Activated CD8-positive, alpha-beta memory T cell treated with anti-CD3 and anti-CD28 coated beads for 1 hour (primary cell): ENCODE measurements around the gene EPHA3.

ENCODE experiments used
- DNase-seq, 2 donors: peaks; one replicate each; pipeline ENCODE4 v3.0.0-alpha.2; 2020; ENCODE audit warnings: low read depth in 1 of 2; ENCODE audit errors: extremely low read depth in 1 of 2

The EPHA3 gene

GRCh38 chr3:89434621-89435380 is 327.4 kb downstream of the EPHA3 start:
- no peak for DNase-seq

- no peak for DNase-seq
Measured at GRCh38 chr3:89436846-89437245, 329.4 kb downstream of the EPHA3 start.

GRCh38 chr3:89440386-89440785 is 333.0 kb downstream of the EPHA3 start:
- no peak for DNase-seq

- DNase-seq: no peak
Measured at GRCh38 chr3:89441141-89441540, 333.7 kb downstream of the EPHA3 start.

- DNase-seq: no peak
Measured at GRCh38 chr3:89446593-89446992, 339.2 kb downstream of the EPHA3 start.

- no peak for DNase-seq
Measured at GRCh38 chr3:89447243-89447642, 339.8 kb downstream of the EPHA3 start.

GRCh38 chr3:89449086-89449485 is 341.7 kb downstream of the EPHA3 start:
- DNase-seq: no peak

GRCh38 chr3:89452066-89452465 is 344.6 kb downstream of the EPHA3 start:
- no peak for DNase-seq

GRCh38 chr3:89455240-89455639 is 347.8 kb downstream of the EPHA3 start:
- DNase-seq: no peak

- no peak for DNase-seq
Measured at GRCh38 chr3:89467898-89468363, 360.5 kb downstream of the EPHA3 start.

GRCh38 chr3:89472101-89472500 is 364.7 kb downstream of the EPHA3 start:
- no peak for DNase-seq

- no peak for DNase-seq
Measured at GRCh38 chr3:89474333-89475130, 367.1 kb downstream of the EPHA3 start.

GRCh38 chr3:89488800-89489580 is 381.6 kb downstream of the EPHA3 start:
- no peak for DNase-seq

- DNase-seq: no peak
Measured at GRCh38 chr3:89490129-89490528, 382.7 kb downstream of the EPHA3 start.

- DNase-seq: no peak
Measured at GRCh38 chr3:89494734-89495133, 387.3 kb downstream of the EPHA3 start.

GRCh38 chr3:89503891-89504391 is 396.5 kb downstream of the EPHA3 start:
- no peak for DNase-seq

GRCh38 chr3:89504432-89504831 is 397.0 kb downstream of the EPHA3 start:
- DNase-seq: no peak

GRCh38 chr3:89506462-89507103 is 399.2 kb downstream of the EPHA3 start:
- no peak for DNase-seq

- no peak for DNase-seq
Measured at GRCh38 chr3:89521328-89521727, 413.9 kb downstream of the EPHA3 start.

GRCh38 chr3:89522155-89522554 is 414.7 kb downstream of the EPHA3 start:
- DNase-seq: no peak

- DNase-seq: no peak
Measured at GRCh38 chr3:89525609-89526008, 418.2 kb downstream of the EPHA3 start.
